Measurements from ENCODE around the gene ALG12.

GRCh38 chr22:49863931-49864330 lies 54.3 kb downstream of the ALG12 start:
- TF ChIP-seq CTCF (conservative IDR thresholded peaks at IDR 0.05; ENCODE audit: low read depth in 2 of 2) (no peak), EZH2 (IDR thresholded peaks at IDR 0.05; ENCODE audit: low read depth, unreplicated experiment) (no peak), POLR2AphosphoS5 (IDR thresholded peaks at IDR 0.05; ENCODE audit: low read depth) (no peak), STAT1 (IDR thresholded peaks at IDR 0.05; ENCODE audit: unreplicated experiment) (no peak), REST (IDR thresholded peaks at IDR 0.05; ENCODE audit: unreplicated experiment) (no peak), EZH2phosphoT487 (IDR thresholded peaks at IDR 0.05; ENCODE audit: unreplicated experiment) (no peak)

Measured in GM23338 (cell line).